B cell (primary cell): ENCODE measurements around the gene DRC7. TPM values are rescaled to one million over a fixed set of nuclear protein-coding genes. Genes with fewer than 3 reads are reported as not detected.
"Not testable (repeated sequence)": the region's sequence is repeated elsewhere in the genome, so short reads cannot be mapped to it uniquely, and the experiment has no call there.

Experiments used
- ATAC-seq: fragments of 200-7000 bp; cut with Tn5 transposase; one replicate; pipeline ENCODE4 v1.10.0; 2021; ENCODE audit warnings: low read depth, mild to moderate bottlenecking, moderate number of reproducible peaks, moderate library complexity
- CTCF ChIA-PET: fragments of 350-600 bp; sonication (Branson Sonifier 250); formaldehyde crosslinking; loops from one replicate; lab custom pipeline; 2021; ENCODE audit warnings: antibody characterized with exemption, inconsistent platforms; lab: Charles Lee
- POLR2A ChIA-PET: fragments of 350-600 bp; sonication (Branson Sonifier 250); formaldehyde crosslinking; loops from one replicate; lab custom pipeline; 2021; ENCODE audit warnings: antibody characterized with exemption; lab: Charles Lee
- DNase-seq: peaks from one replicate; pipeline ENCODE4 v3.0.0; 2013
- H2AFZ ChIP-seq: 2 replicates; pipeline ENCODE4 v1.6.1; 2012; ENCODE audit warnings: mild to moderate bottlenecking, low read depth, low read length; ENCODE audit not compliant: insufficient read depth, poor library complexity, severe bottlenecking
- H3K27ac ChIP-seq, 2 donors: 1 replicate in 1 of 2; 2 replicates in 1 of 2; pipeline ENCODE4 v1.5.1; 2012 to 2013; ENCODE audit warnings: low read length in 2 of 2, mild to moderate bottlenecking in 2 of 2, moderate library complexity in 1 of 2
- H3K27me3 ChIP-seq, 4 experiments: fragments of 200-600 bp in 1 of 4; sonication (generic) in 1 of 4; replicated peaks in 1 of 4; 1 replicate in 2 of 4; 2 replicates in 2 of 4; pipeline versions ENCODE4 v1.6.1 to v1.7.0; 2013 to 2016; ENCODE audit warnings: low read length in 3 of 4, mild to moderate bottlenecking in 2 of 4, mixed read lengths in 1 of 4, moderate library complexity in 1 of 4; ENCODE audit not compliant: insufficient read depth in 4 of 4, control insufficient read depth in 3 of 4; ENCODE audit errors: control extremely low read depth in 1 of 4
- H3K36me3 ChIP-seq, 2 experiments: replicated peaks in 1 of 2; 1 replicate in 1 of 2; 2 replicates in 1 of 2; pipeline versions ENCODE4 v1.6.1 to v1.7.1; 2013; ENCODE audit warnings: low read length in 1 of 2; ENCODE audit not compliant: insufficient read depth in 2 of 2, control insufficient read depth in 1 of 2; ENCODE audit errors: control extremely low read depth in 1 of 2, extremely low read depth in 1 of 2
- H3K4me1 ChIP-seq, 2 donors: fragments of 200-600 bp in 1 of 2; sonication (generic) in 1 of 2; 1 replicate in 1 of 2; 2 replicates in 1 of 2; pipeline versions ENCODE4 v1.5.1 to v1.6.1; 2013 to 2017; ENCODE audit warnings: low read length in 2 of 2; ENCODE audit not compliant: control insufficient read depth in 2 of 2, insufficient read depth in 2 of 2
- H3K4me2 ChIP-seq: replicated peaks from 2 replicates; pipeline ENCODE3; 2012; ENCODE audit warnings: mild to moderate bottlenecking, low read depth, low read length; ENCODE audit not compliant: poor library complexity, severe bottlenecking
- H3K4me3 ChIP-seq, 5 experiments: fragments of 200-600 bp in 1 of 5; sonication (generic) in 1 of 5; 1 replicate in 3 of 5; 2 replicates in 2 of 5; pipeline versions ENCODE4 v1.5.1 to v1.7.0; 2011 to 2016; ENCODE audit warnings: low read length in 4 of 5, mild to moderate bottlenecking in 4 of 5, low read depth in 2 of 5, control low read depth in 1 of 5, moderate library complexity in 1 of 5; ENCODE audit not compliant: insufficient read depth in 1 of 5; ENCODE audit errors: control extremely low read depth in 1 of 5, extremely low read depth in 1 of 5
- H3K79me2 ChIP-seq: fragments of 200-600 bp; sonication (generic); one replicate; pipeline ENCODE4 v1.6.0; 2016; ENCODE audit warnings: low read length; ENCODE audit not compliant: control insufficient read depth, insufficient read depth
- H3K9ac ChIP-seq: fragments of 200-600 bp; sonication (generic); 2 replicates; pipeline ENCODE4 v1.6.1; 2017; ENCODE audit warnings: mild to moderate bottlenecking, low read length, moderate library complexity
- H3K9me3 ChIP-seq, 3 donors: one replicate each; pipeline versions ENCODE4 v1.6.1 to v1.7.1; 2013; ENCODE audit warnings: low read length in 2 of 3; ENCODE audit not compliant: control insufficient read depth in 2 of 3, insufficient read depth in 1 of 3; ENCODE audit errors: control extremely low read depth in 1 of 3
- H4K20me1 ChIP-seq: 2 replicates; pipeline ENCODE4 v1.6.0; 2012; ENCODE audit warnings: mild to moderate bottlenecking, low read length; ENCODE audit not compliant: insufficient read depth, control insufficient read depth, poor library complexity, severe bottlenecking
- H3K27ac Mint-ChIP-seq: one replicate; pipeline ENCODE4 v1.8.0; 2021; ENCODE audit warnings: mixed read lengths
- H3K27me3 Mint-ChIP-seq: one replicate; pipeline ENCODE4 v1.8.0; 2021; ENCODE audit warnings: mixed read lengths
- H3K4me1 Mint-ChIP-seq: one replicate; pipeline ENCODE4 v1.8.0; 2021; ENCODE audit warnings: mixed read lengths
- H3K4me3 Mint-ChIP-seq: one replicate; pipeline ENCODE4 v1.8.0; 2021; ENCODE audit warnings: mixed read lengths
- H3K9me3 Mint-ChIP-seq: one replicate; pipeline ENCODE4 v1.8.0; 2022; ENCODE audit warnings: mixed read lengths; ENCODE audit not compliant: insufficient read depth
- EZH2 ChIP-seq: IDR thresholded peaks from 2 replicates; pipeline ENCODE4 v1.6.1; 2012; ENCODE audit warnings: borderline replicate concordance, low read depth, mild to moderate bottlenecking, moderate library complexity, low read length; ENCODE audit not compliant: insufficient read depth, poor library complexity, severe bottlenecking
- WGBS: methylation state at CpG from one replicate; pipeline ENCODE4 v1.1.5; 2013; ENCODE audit warnings: missing lambda C conversion rate; ENCODE audit not compliant: insufficient coverage; 5-methylcytosine and 5-hydroxymethylcytosine counted together
- intact Hi-C: fragments of 100-400 bp; cut with micrococcal nuclease; formaldehyde crosslinking; loops from one replicate; pipeline ENCODE4 v1.10.0; 2022
- polyA plus RNA-seq: library from polyadenylated mRNA; depleted of rRNA; stranded (reverse); fragments of >200 nt; gene quantifications from 2 replicates; pipeline ENCODE4 v1.2.3, GENCODE V29; 2012
- total RNA-seq, 2 donors: library from RNA; stranded (reverse); fragments of 120-200 nt in 1 of 2; gene quantifications; 1 replicate in 1 of 2; 2 replicates in 1 of 2; pipeline versions ENCODE4 v1.2.3 to v1.2.4, GENCODE V29; 2013 to 2022
- TF ChIP-seq, protein P1 (sequence below): fragments of 200-600 bp; IDR thresholded peaks from one replicate; pipeline ENCODE4 v1.8.0; 2022; ENCODE audit warnings: antibody characterized with exemption, mild to moderate bottlenecking

Gene DRC7
- total and polyA plus RNA-seq, 2 donors (not counting 1 experiment from before 2014, with no cell fraction given): 0.12 to 0.22 TPM

DNA sequence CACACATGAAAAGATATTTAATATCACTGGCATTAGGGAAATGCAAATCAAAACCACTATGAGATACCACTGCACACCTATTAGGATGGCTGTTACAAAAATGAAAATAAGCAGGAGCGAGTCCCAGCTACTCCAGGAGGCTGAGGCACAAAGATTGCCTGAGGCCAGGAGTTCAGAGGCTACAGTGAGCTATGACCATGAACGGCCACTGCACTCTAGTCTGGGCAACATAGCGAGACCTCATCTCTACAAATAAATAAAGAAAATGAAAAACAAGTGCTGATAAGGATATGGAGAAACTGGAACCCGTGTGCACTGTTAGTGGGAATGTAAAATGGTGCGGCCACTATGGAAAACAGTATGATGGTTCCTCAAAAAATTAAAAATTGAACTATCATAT is 84.1 kb downstream of the DRC7 start:
- POLR2A ChIA-PET: no interaction called here
- H3K79me2 ChIP-seq: no peaks in the 10 kb centered on the region

DNA sequence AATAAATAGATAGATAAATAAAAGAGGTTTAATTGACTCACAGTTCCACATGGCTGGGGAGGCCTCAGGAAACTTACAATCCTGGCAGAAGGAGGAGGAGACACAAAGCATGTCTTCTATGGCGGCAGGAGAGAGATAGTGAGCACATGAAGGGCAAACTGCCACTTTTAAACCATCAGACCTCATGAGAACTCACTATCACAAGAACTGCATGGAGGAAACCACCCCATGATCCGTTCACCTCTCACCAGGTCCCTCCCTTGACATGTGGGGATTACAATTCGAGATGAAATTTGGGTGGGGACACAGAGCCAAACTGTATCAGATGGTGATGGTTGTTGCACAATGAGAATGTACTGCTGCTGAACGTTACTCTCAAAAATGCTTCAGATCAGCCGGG is 85.2 kb downstream of the DRC7 start:
- H3K27me3 ChIP-seq, H3K9me3 ChIP-seq, DNase-seq, H3K9ac ChIP-seq, ATAC-seq, POLR2A ChIA-PET, H2AFZ ChIP-seq, H3K27ac Mint-ChIP-seq, H3K9me3 Mint-ChIP-seq, CTCF ChIA-PET, H3K4me3 Mint-ChIP-seq, H3K4me3 ChIP-seq, H4K20me1 ChIP-seq, H3K4me2 ChIP-seq, H3K4me1 Mint-ChIP-seq, H3K4me1 ChIP-seq, H3K79me2 ChIP-seq, H3K36me3 ChIP-seq, intact Hi-C loops, H3K27me3 Mint-ChIP-seq, H3K27ac ChIP-seq: not testable (repeated sequence)
- 83% methylated on average over 3 of the region's 5 CpGs for WGBS

More for the DNA sequence above, 84.1 kb downstream of the DRC7 start:
- Histone ChIP-seq H4K20me1 (no peaks in the 10 kb centered on the region), H3K4me3 (no peak overlapping the region), H3K9me3 (no peaks in the 10 kb centered on the region), H2AFZ (no peak overlapping the region), H3K27me3 (no peaks in the 10 kb centered on the region), H3K4me1 (no peaks in the 10 kb centered on the region), H3K36me3 (no peaks in the 10 kb centered on the region), H3K4me2 (no peak overlapping the region), H3K9ac (no peak overlapping the region), H3K27ac (no peak overlapping the region)
- DNase-seq: no peak
- Mint-ChIP-seq H3K4me3 (no peak overlapping the region), H3K27me3 (no peaks in the 10 kb centered on the region), H3K27ac (no peak overlapping the region), H3K4me1 (no peaks in the 10 kb centered on the region), H3K9me3 (no peaks in the 10 kb centered on the region)
- ATAC-seq: no peak
- no peak for TF ChIP-seq EZH2
- TF ChIP-seq, protein P1, sequence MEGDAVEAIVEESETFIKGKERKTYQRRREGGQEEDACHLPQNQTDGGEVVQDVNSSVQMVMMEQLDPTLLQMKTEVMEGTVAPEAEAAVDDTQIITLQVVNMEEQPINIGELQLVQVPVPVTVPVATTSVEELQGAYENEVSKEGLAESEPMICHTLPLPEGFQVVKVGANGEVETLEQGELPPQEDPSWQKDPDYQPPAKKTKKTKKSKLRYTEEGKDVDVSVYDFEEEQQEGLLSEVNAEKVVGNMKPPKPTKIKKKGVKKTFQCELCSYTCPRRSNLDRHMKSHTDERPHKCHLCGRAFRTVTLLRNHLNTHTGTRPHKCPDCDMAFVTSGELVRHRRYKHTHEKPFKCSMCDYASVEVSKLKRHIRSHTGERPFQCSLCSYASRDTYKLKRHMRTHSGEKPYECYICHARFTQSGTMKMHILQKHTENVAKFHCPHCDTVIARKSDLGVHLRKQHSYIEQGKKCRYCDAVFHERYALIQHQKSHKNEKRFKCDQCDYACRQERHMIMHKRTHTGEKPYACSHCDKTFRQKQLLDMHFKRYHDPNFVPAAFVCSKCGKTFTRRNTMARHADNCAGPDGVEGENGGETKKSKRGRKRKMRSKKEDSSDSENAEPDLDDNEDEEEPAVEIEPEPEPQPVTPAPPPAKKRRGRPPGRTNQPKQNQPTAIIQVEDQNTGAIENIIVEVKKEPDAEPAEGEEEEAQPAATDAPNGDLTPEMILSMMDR: no peak
- intact Hi-C loops: no loop called here
- WGBS: 71% methylated on average over 1 of the region's 5 CpGs
- CTCF ChIA-PET: no interaction called here
